HCT116 (cell line): ENCODE measurements around the gene CRYBG3. TPM values are rescaled to one million over a fixed set of nuclear protein-coding genes. Genes with fewer than 3 reads are reported as not detected.

ENCODE experiments used
- ATAC-seq: fragments of 200-7000 bp; cut with Tn5 transposase; 2 replicates; pipeline ENCODE4 v1.9.1; 2020; ENCODE audit warnings: mild to moderate bottlenecking, moderate library complexity
- BruUV-seq: library from RNA; stranded (reverse); fragments of 400-500 nt; replicated peaks from 2 replicates; lab custom pipeline; 2021; lab: Mats Ljungman, UMichigan
- CTCF ChIA-PET: fragments of 300-600 bp; sonication (Branson Sonifier 250); formaldehyde crosslinking; loops from one replicate; lab custom pipeline; 2021; ENCODE audit warnings: antibody characterized with exemption; lab: Charles Lee
- POLR2A ChIA-PET: fragments of 300-600, 350-600 bp; sonication (Branson Sonifier 250); formaldehyde crosslinking; loops from one replicate; lab custom pipeline; 2021; ENCODE audit warnings: antibody characterized with exemption; lab: Charles Lee
- RAD21 ChIA-PET, 2 experiments: fragments of 300-600 bp; sonication (Branson Sonifier 250); formaldehyde crosslinking; loops; one replicate each; lab custom pipeline; 2023; ENCODE audit warnings: low total read pairs in 2 of 2; ENCODE audit not compliant: uncharacterized antibody in 2 of 2, unreplicated experiment in 2 of 2, low non-redundant PET in 1 of 2; lab: Charles Lee
- DNase-seq: peaks from one replicate; pipeline ENCODE4 v3.0.0-alpha.2; 2010; ENCODE audit warnings: low read depth, low spot score
- H2AFZ ChIP-seq: fragments of 200-600 bp; shearing (Covaris generic), sonication (generic); 2 replicates; pipeline ENCODE4 v1.6.1; 2017; ENCODE audit warnings: low read depth, mixed run types, mixed read lengths, antibody characterized with exemption, low read length; ENCODE audit not compliant: poor library complexity, severe bottlenecking
- H3K27ac ChIP-seq: 2 replicates; pipeline ENCODE4 v1.5.1; 2012; ENCODE audit warnings: low read depth, low read length
- H3K27me3 ChIP-seq: fragments of 200-600 bp; sonication (generic); 2 replicates; pipeline ENCODE4 v1.6.1; 2016; ENCODE audit warnings: mixed run types, low read length, mixed read lengths; ENCODE audit not compliant: insufficient read depth
- H3K36me3 ChIP-seq, 2 experiments: fragments of 200-500 bp in 1 of 2; fragments of 200-600 bp in 1 of 2; sonication (Bioruptor generic) in 1 of 2; sonication (generic) in 1 of 2; 2 replicates each; pipeline versions ENCODE4 v1.5.1 to v1.6.1; 2014 to 2016; ENCODE audit warnings: low read length in 2 of 2, inconsistent platforms in 1 of 2, mixed read lengths in 1 of 2, mixed run types in 1 of 2; ENCODE audit not compliant: insufficient read depth in 2 of 2, control insufficient read depth in 1 of 2
- H3K4me1 ChIP-seq, 2 experiments: fragments of 200-600 bp in 1 of 2; sonication (generic) in 1 of 2; 2 replicates each; pipeline versions ENCODE4 v1.5.1 to v1.6.1; 2012 to 2017; ENCODE audit warnings: low read length in 2 of 2, inconsistent platforms in 1 of 2, mild to moderate bottlenecking in 1 of 2, mixed read lengths in 1 of 2, mixed run types in 1 of 2, moderate library complexity in 1 of 2; ENCODE audit not compliant: insufficient read depth in 2 of 2, control insufficient read depth in 1 of 2
- H3K4me2 ChIP-seq: fragments of 200-600 bp; sonication (generic); 2 replicates; pipeline ENCODE4 v1.6.1; 2017; ENCODE audit warnings: mixed run types, low read length, mixed read lengths
- H3K4me3 ChIP-seq, 2 experiments: fragments of 200-600 bp in 1 of 2; sonication (generic) in 1 of 2; replicated peaks in 1 of 2; 2 replicates each; pipeline ENCODE4 v1.5.1; 2011 to 2016; ENCODE audit warnings: low read length in 2 of 2, control low read depth in 1 of 2, low read depth in 1 of 2, mild to moderate bottlenecking in 1 of 2, mixed read lengths in 1 of 2, mixed run types in 1 of 2
- H3K79me2 ChIP-seq: fragments of 200-600 bp; sonication (generic); 2 replicates; pipeline ENCODE4 v1.6.1; 2017; ENCODE audit warnings: mild to moderate bottlenecking, mixed run types, low read length, moderate library complexity, mixed read lengths; ENCODE audit not compliant: insufficient read depth
- H3K9ac ChIP-seq: fragments of 200-600 bp; sonication (generic); 2 replicates; pipeline ENCODE4 v1.6.1; 2016; ENCODE audit warnings: low read length, mixed read lengths
- H3K9me2 ChIP-seq: fragments of 200-600 bp; sonication (generic), shearing (Covaris generic); 2 replicates; pipeline ENCODE4 v1.6.1; 2017; ENCODE audit warnings: mixed run types, mild to moderate bottlenecking, moderate library complexity; ENCODE audit not compliant: insufficient read depth
- H3K9me3 ChIP-seq, 2 experiments: fragments of 200-500 bp in 1 of 2; fragments of 200-600 bp in 1 of 2; sonication (Bioruptor generic) in 1 of 2; sonication (generic) in 1 of 2; 2 replicates each; pipeline ENCODE4 v1.6.1; 2014 to 2017; ENCODE audit warnings: low read length in 2 of 2, mixed read lengths in 2 of 2, inconsistent platforms in 1 of 2, low read depth in 1 of 2, mild to moderate bottlenecking in 1 of 2, mixed run types in 1 of 2, moderate library complexity in 1 of 2; ENCODE audit not compliant: control insufficient read depth in 1 of 2, insufficient read depth in 1 of 2
- H4K20me1 ChIP-seq: fragments of 200-600 bp; sonication (generic), shearing (Covaris generic); 2 replicates; pipeline ENCODE4 v1.6.1; 2017; ENCODE audit warnings: mixed run types, mild to moderate bottlenecking, moderate library complexity; ENCODE audit not compliant: insufficient read depth
- CBX3 ChIP-seq: IDR thresholded peaks from 2 replicates; pipeline ENCODE4 v1.6.1; 2012; ENCODE audit warnings: low read depth
- CEBPB ChIP-seq: IDR thresholded peaks from 2 replicates; pipeline ENCODE4 v1.6.1; 2012; ENCODE audit warnings: low read depth
- EGR1 ChIP-seq: IDR thresholded peaks from 2 replicates; pipeline ENCODE4 v1.6.1; 2012; ENCODE audit warnings: low read depth
- ELF1 ChIP-seq: IDR thresholded peaks from 2 replicates; pipeline ENCODE4 v1.6.1; 2012; ENCODE audit warnings: low read depth, borderline replicate concordance
- JUND ChIP-seq: IDR thresholded peaks from 2 replicates; pipeline ENCODE4 v1.6.1; 2012
- POLR2A ChIP-seq: IDR thresholded peaks from 2 replicates; pipeline ENCODE4 v1.7.0; 2011; ENCODE audit warnings: borderline replicate concordance; ENCODE audit not compliant: insufficient read depth, insufficient read length; ENCODE audit errors: extremely low read depth
- POLR2AphosphoS5 ChIP-seq: IDR thresholded peaks from 2 replicates; pipeline ENCODE4 v1.6.1; 2011; ENCODE audit warnings: mild to moderate bottlenecking, low read depth, low read length, moderate library complexity
- RAD21 ChIP-seq: IDR thresholded peaks from 2 replicates; pipeline ENCODE4 v1.6.1; 2012; ENCODE audit warnings: low read depth, mild to moderate bottlenecking
- SIN3A ChIP-seq: IDR thresholded peaks from 2 replicates; pipeline ENCODE4 v1.6.1; 2012; ENCODE audit warnings: low read depth
- SP1 ChIP-seq: IDR thresholded peaks from 2 replicates; pipeline ENCODE4 v1.6.1; 2012; ENCODE audit warnings: low read depth
- TCF7L2 ChIP-seq: IDR thresholded peaks from 2 replicates; pipeline ENCODE4 v1.7.0; 2011; ENCODE audit warnings: borderline replicate concordance, inconsistent platforms; ENCODE audit not compliant: insufficient read depth, insufficient read length; ENCODE audit errors: extremely low read depth
- ZFX ChIP-seq: fragments of 450-650 bp; IDR thresholded peaks from 2 replicates; pipeline ENCODE4 v1.6.1; 2017
- ZNF274 ChIP-seq: fragments of 200-500 bp; sonication (Bioruptor generic); IDR thresholded peaks from 2 replicates; pipeline ENCODE4 v1.6.1; 2014; ENCODE audit warnings: mild to moderate bottlenecking, low read depth, low read length, inconsistent platforms
- intact Hi-C: fragments of 100-400 bp; cut with micrococcal nuclease; formaldehyde crosslinking; loops from 2 replicates; pipeline ENCODE4 v1.10.0; 2022
- total RNA-seq: library from RNA; stranded (reverse); gene quantifications from one replicate; pipeline ENCODE4 v1.2.1, GENCODE V29; 2021; ENCODE audit not compliant: unreplicated experiment
- TF ChIP-seq, protein P1 (sequence below): IDR thresholded peaks from 2 replicates; pipeline ENCODE4 v1.6.1; 2012
- TF ChIP-seq, protein P2 (sequence below), 3 experiments: fragments of 200-600 bp in 1 of 3; sonication (generic) in 1 of 3; IDR thresholded peaks in 2 of 3; conservative IDR thresholded peaks in 1 of 3; 2 replicates each; pipeline ENCODE4 v1.5.1; 2012 to 2017; ENCODE audit warnings: low read depth in 2 of 3, low read length in 2 of 3, antibody characterized with exemption in 1 of 3, borderline replicate concordance in 1 of 3, control low read depth in 1 of 3, mild to moderate bottlenecking in 1 of 3, mixed read lengths in 1 of 3, mixed run types in 1 of 3, moderate library complexity in 1 of 3; ENCODE audit not compliant: insufficient read depth in 1 of 3
- TF ChIP-seq, protein P3 (sequence below): IDR thresholded peaks from 2 replicates; pipeline ENCODE4 v1.6.1; 2012

CRYBG3 gene
- total RNA-seq, 1 experiment from 2014 or later, result 7.5 TPM

GRCh38 chr3:97822359-97822775, 556 bp downstream of the CRYBG3 start:
- peak; percentile 37 for ATAC-seq
- CTCF ChIA-PET, result no interaction called here

DNA sequence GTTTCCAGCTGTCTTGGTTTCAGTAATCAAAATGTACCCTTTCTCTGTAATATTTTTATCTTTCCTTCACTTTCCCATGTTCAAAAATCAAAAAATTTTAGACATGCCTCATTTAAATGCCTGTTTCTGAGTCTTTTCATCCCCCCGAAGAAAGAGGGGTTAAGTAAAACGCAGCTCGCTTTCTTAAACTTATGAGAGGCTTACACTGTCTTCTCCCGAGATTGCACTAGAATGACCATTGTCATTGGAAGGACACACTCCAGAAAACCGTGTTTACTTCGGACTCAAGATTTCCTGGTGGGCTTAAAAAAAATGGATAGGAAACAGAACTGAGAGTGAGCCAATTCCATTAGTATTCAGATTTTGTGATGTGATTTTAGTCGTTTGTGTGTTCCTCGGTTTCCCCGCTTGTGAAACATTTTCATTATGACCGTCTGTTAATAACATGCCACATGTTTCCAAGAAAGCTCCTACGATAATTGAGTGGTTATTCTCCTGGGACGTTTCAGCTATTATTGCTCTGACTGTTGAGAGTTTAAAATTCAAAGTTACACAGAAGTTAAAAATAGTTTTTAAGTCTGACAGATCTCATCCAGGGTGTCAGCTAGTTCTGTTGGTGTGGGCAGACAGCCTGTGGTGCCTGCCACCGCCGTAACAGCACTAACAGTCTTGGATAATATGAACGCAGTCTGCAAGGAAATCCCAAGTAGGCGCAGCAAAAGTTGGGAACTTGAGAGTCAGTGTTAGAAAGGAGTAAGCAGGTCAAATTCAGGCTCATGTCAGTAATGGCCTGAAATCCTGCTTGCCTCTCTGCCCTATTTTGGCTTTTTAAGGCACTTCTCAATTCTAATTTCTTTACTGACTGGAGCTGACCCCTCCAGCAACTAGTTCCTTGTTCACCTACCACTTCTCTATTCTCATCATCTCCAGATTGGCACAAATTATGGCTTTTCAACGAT, 1.5 kb downstream of the CRYBG3 start:
- Histone ChIP-seq H3K4me2 (peak overlapping the region; percentile 84), H3K9ac (peak overlapping the region; percentile 63), H4K20me1 (no peaks in the 10 kb centered on the region), H3K9me2 (no peaks in the 10 kb centered on the region), H3K4me1 (peaks cover 7 to 9% of the 10 kb centered on the region in 2 experiments; a peak in 3 of 4 replicates), H3K79me2 (peaks cover 8% of the 10 kb centered on the region; the same call in 1 of the 2 replicates), H3K9me3 (no peaks in the 10 kb centered on the region), H3K27me3 (no peaks in the 10 kb centered on the region), H3K27ac (no peak overlapping the region), H3K36me3 (no peaks in the 10 kb centered on the region), H2AFZ (no peak overlapping the region), H3K4me3 (peak overlapping the region; percentile 70 to 75)
- POLR2A ChIA-PET, result no interaction called here
- no peak for ATAC-seq
- RAD21 ChIA-PET, result no interaction called here
- BruUV-seq, result TSS peak; percentile 40
- CTCF ChIA-PET, result no interaction called here
- intact Hi-C loops, result loop anchor here (5.0 kb wide), 1 partner anchor 149 kb away; the partner anchor contains the start of gene RIOX2
- no peak for DNase-seq
- no peak for TF ChIP-seq RAD21
- TF ChIP-seq SIN3A, result no peak
- no peak for TF ChIP-seq TCF7L2
- TF ChIP-seq ELF1, result no peak
- TF ChIP-seq, protein P1, sequence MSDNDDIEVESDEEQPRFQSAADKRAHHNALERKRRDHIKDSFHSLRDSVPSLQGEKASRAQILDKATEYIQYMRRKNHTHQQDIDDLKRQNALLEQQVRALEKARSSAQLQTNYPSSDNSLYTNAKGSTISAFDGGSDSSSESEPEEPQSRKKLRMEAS, result no peak
- TF ChIP-seq, protein P2, sequence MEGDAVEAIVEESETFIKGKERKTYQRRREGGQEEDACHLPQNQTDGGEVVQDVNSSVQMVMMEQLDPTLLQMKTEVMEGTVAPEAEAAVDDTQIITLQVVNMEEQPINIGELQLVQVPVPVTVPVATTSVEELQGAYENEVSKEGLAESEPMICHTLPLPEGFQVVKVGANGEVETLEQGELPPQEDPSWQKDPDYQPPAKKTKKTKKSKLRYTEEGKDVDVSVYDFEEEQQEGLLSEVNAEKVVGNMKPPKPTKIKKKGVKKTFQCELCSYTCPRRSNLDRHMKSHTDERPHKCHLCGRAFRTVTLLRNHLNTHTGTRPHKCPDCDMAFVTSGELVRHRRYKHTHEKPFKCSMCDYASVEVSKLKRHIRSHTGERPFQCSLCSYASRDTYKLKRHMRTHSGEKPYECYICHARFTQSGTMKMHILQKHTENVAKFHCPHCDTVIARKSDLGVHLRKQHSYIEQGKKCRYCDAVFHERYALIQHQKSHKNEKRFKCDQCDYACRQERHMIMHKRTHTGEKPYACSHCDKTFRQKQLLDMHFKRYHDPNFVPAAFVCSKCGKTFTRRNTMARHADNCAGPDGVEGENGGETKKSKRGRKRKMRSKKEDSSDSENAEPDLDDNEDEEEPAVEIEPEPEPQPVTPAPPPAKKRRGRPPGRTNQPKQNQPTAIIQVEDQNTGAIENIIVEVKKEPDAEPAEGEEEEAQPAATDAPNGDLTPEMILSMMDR (IDR thresholded peaks at IDR 0.05 in 2 of 3, conservative IDR thresholded peaks at IDR 0.05 in 1 of 3; ENCODE audit: borderline replicate concordance in 1 of 3, insufficient read depth in 1 of 3, low read depth in 2 of 3, low read length in 2 of 3), result no peak
- TF ChIP-seq EGR1, result no peak
- TF ChIP-seq, protein P3, sequence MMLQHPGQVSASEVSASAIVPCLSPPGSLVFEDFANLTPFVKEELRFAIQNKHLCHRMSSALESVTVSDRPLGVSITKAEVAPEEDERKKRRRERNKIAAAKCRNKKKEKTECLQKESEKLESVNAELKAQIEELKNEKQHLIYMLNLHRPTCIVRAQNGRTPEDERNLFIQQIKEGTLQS, result no peak
- TF ChIP-seq POLR2A, result no peak
- TF ChIP-seq CEBPB, result no peak
- no peak for TF ChIP-seq SP1
- TF ChIP-seq ZNF274, result no peak
- TF ChIP-seq JUND, result no peak
- TF ChIP-seq CBX3, result no peak

More at GRCh38 chr3:97822359-97822775, 556 bp downstream of the CRYBG3 start:
- H3K4me3 ChIP-seq, result peak overlapping the region; percentile 70 to 75
- TF ChIP-seq POLR2AphosphoS5 (no peak), ZFX (peak; percentile 61), ELF1 (no peak)
- TF ChIP-seq, protein P3, result no peak
- intact Hi-C loops, result loop anchor here (5.0 kb wide), 1 partner anchor 150 kb away; the partner anchor contains the start of gene RIOX2
- peak overlapping the region; percentile 84 for H3K4me2 ChIP-seq
- H4K20me1 ChIP-seq, result no peaks in the 10 kb centered on the region
- no peaks in the 10 kb centered on the region for H3K9me2 ChIP-seq
- DNase-seq, result no peak
- H3K36me3 ChIP-seq, result no peaks in the 10 kb centered on the region
- no peaks in the 10 kb centered on the region for H3K27me3 ChIP-seq
- no peaks in the 10 kb centered on the region for H3K9me3 ChIP-seq
- H3K9ac ChIP-seq, result peak overlapping the region; percentile 63
- H3K27ac ChIP-seq, result peak overlapping the region; percentile 67
- peaks cover 8% of the 10 kb centered on the region; the same call in 1 of the 2 replicates for H3K79me2 ChIP-seq
- H2AFZ ChIP-seq, result peak overlapping the region; percentile 69
- POLR2A ChIA-PET, result interaction anchor here (1.0 kb wide), 1 partner anchor 9 kb away, joined by 3 read pairs; no protein-coding TSS in a partner anchor
- peaks cover 7 to 9% of the 10 kb centered on the region in 2 experiments; a peak in 3 of 4 replicates for H3K4me1 ChIP-seq
- no TSS peak for BruUV-seq
- RAD21 ChIA-PET, result no interaction called here
